GM12874 (cell line): ENCODE data around the gene MARCHF9.

Source experiments
- CTCF ChIP-seq: IDR thresholded peaks from 2 replicates; pipeline ENCODE4 v1.5.1; 2011; ENCODE audit warnings: low read depth, mild to moderate bottlenecking, control low read depth, low read length, moderate library complexity; ENCODE audit not compliant: insufficient read depth

Gene MARCHF9

GRCh38 chr12:57717846-57718640 lies 36.9 kb upstream of the MARCHF9 start:
- TF ChIP-seq CTCF, result no peak

- TF ChIP-seq CTCF, result no peak
Measured at GRCh38 chr12:57718641-57719528, 36.0 kb upstream of the MARCHF9 start.

- no peak for TF ChIP-seq CTCF
Measured at GRCh38 chr12:57719777-57720605, 34.9 kb upstream of the MARCHF9 start.

- TF ChIP-seq CTCF, result no peak
Measured at GRCh38 chr12:57720606-57721595, 34.0 kb upstream of the MARCHF9 start.

GRCh38 chr12:57722716-57723629 lies 31.9 kb upstream of the MARCHF9 start:
- TF ChIP-seq CTCF, result no peak

GRCh38 chr12:57723630-57723962 lies 31.3 kb upstream of the MARCHF9 start:
- TF ChIP-seq CTCF, result no peak
